ENCODE results near the gene ZNF557. TPM values are rescaled to one million over a fixed set of nuclear protein-coding genes. Genes with fewer than 3 reads are reported as not detected.
"Not testable (repeated sequence)": the region's sequence is repeated elsewhere in the genome, so short reads cannot be mapped to it uniquely, and the experiment has no call there.

ZNF557 gene
- total RNA-seq, 1 donor: 25.6 TPM

DNA sequence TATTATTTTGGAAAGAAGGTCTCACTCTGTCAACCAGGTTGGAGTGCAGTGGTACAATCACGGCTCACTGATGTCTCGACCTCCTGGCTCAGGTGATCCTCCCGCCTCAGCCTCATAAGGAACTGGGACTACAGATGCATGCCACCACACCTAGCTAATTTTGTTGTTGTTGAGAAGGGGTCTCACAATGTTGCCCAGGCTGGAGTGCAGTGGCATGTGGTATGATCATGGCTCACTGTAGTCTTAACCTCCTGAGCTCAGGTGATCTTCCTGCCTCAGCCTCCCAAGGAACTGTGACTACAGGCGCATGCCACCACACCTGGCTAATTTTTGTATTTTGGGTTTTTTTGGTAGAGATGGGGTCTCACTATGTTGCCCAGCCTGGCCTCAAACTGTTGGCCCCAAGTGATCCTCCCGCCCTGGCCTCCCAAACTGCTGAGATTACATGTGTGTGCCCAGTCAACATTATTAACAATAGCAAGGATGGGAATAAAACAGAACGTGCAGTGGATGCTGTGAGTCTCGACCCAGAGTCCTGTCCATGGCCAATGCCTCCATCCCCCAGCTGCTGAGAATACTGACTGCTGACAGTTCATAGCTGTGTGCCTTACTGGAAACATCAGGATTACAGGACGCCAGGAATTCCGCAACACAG lies 5.6 kb upstream of the ZNF557 start:
- no peaks in the 10 kb centered on the region for H3K4me1 ChIP-seq (ENCODE audit: insufficient read depth, low read length)
- no peaks in the 10 kb centered on the region for H3K9me3 ChIP-seq (ENCODE audit: low read depth, low read length)
- no peak overlapping the region for H3K4me3 ChIP-seq (ENCODE audit: low read length)
- no peaks in the 10 kb centered on the region for H3K27me3 ChIP-seq (ENCODE audit: insufficient read depth, low read length)

- not testable (repeated sequence) for H3K4me3 ChIP-seq (ENCODE audit: low read length); H3K9me3 ChIP-seq (ENCODE audit: low read depth, low read length); H3K27me3 ChIP-seq (ENCODE audit: insufficient read depth, low read length)
- H3K4me1 ChIP-seq (ENCODE audit: insufficient read depth, low read length): peaks cover 11% of the 10 kb centered on the region
Observed at GRCh38 chr19:7067122-7067521, 2.4 kb upstream of the ZNF557 start.

DNA sequence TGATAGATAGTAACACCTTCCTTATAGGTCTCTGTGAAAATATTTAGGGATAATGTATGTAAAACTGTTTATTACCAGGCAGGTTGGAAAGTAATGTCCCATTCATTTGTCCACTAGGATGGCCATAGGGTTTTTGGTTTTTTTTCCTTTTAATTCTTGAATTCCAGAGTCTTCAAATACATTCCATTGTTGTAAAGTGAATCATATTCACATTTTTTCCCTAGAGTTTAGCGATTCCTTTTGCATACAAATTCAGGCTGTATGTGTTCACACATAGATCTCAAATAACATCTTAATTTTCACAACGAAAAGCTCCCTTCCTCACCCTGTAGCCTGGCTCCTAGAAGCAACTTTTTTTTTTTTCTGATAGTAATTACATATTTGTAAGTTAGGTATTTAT lies 1.8 kb upstream of the ZNF557 start:
- Histone ChIP-seq H3K4me1 (ENCODE audit: insufficient read depth, low read length) (peaks cover 11% of the 10 kb centered on the region), H3K27me3 (ENCODE audit: insufficient read depth, low read length) (no peaks in the 10 kb centered on the region), H3K9me3 (ENCODE audit: low read depth, low read length) (no peaks in the 10 kb centered on the region), H3K4me3 (ENCODE audit: low read length) (no peak overlapping the region)

DNA sequence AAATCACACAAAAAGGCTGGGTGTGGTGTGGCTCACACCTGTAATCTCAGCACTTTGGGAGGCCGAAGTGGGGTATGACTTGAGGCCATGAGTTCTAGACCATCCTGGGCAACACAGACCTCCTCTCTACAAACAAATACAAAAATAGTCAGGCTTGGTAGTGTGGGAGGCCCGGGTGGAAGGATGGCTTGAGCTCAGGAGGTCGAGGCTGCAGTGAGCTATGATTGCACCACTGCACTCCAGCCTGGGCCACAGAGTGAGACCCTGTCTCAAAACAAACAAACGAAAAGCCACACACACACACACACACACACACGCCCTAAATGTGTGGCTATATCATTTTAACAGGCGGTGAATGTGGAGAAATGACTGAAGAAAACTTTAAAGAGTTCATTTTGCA lies 904 bp upstream of the ZNF557 start:
- Histone ChIP-seq H3K4me3 (ENCODE audit: low read length) (no peak overlapping the region), H3K9me3 (ENCODE audit: low read depth, low read length) (no peaks in the 10 kb centered on the region), H3K4me1 (ENCODE audit: insufficient read depth, low read length) (peaks cover 11% of the 10 kb centered on the region), H3K27me3 (ENCODE audit: insufficient read depth, low read length) (no peaks in the 10 kb centered on the region)

DNA sequence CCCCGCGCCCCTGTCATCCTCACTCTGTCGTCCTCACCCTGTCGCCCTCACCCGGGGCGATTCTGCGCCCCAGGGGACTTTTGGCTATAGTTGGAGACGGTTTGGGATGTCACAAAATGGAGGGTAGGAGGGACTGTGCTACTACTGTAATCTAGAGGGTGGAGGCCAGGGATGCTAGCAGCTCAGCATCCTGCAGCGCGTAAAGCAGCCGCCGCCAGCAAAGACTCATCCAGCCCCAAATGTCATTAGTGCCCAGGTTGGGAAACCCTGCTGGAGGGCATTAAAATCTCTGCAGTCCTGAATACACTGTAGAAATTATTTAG lies 362 bp downstream of the ZNF557 start:
- Histone ChIP-seq H3K27me3 (ENCODE audit: insufficient read depth, low read length) (no peaks in the 10 kb centered on the region), H3K4me1 (ENCODE audit: insufficient read depth, low read length) (peaks cover 11% of the 10 kb centered on the region), H3K9me3 (ENCODE audit: low read depth, low read length) (no peaks in the 10 kb centered on the region), H3K4me3 (ENCODE audit: low read length) (peak overlapping the region; percentile 94)

GRCh38 chr19:7072541-7072940 lies 3.0 kb downstream of the ZNF557 start:
- H3K27me3 ChIP-seq (ENCODE audit: insufficient read depth, low read length): no peaks in the 10 kb centered on the region
- H3K4me3 ChIP-seq (ENCODE audit: low read length): no peak overlapping the region

DNA sequence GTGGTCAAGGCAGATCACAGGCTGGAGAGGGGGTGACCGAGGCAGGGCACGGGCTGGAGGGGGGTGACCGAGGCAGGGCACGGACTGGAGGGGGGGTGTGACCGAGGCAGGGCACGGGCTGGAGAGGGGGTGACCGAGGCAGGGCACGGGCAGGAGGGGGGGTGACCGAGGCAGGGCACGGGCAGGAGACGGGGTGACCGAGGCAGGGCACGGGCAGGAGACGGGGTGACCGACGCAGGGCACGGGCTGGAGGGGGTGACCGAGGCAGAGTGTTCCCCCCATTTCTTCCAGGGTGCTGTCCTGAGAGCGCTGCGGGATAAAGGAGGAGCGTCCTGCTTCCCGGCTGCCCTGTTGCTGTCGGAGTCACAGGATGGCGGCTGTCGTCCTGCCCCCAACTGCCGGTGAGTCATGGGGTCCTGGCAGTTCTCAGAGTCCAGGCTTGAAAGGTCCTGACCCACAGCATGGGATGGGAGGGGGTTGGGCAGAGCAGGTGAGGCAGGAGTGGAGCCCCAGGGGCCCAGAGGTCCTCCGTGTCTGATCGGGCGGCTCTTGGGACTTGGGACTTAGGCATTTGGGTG lies 5.3 kb downstream of the ZNF557 start:
- Histone ChIP-seq H3K4me1 (ENCODE audit: insufficient read depth, low read length) (peaks cover 11% of the 10 kb centered on the region), H3K27me3 (ENCODE audit: insufficient read depth, low read length) (no peaks in the 10 kb centered on the region), H3K4me3 (ENCODE audit: low read length) (no peak overlapping the region), H3K9me3 (ENCODE audit: low read depth, low read length) (peaks cover 26% of the 10 kb centered on the region)

More at GRCh38 chr19:7072541-7072940, 3.0 kb downstream of the ZNF557 start:
- H3K4me1 ChIP-seq (ENCODE audit: insufficient read depth, low read length): peaks cover 11% of the 10 kb centered on the region
- peaks cover 5% of the 10 kb centered on the region for H3K9me3 ChIP-seq (ENCODE audit: low read depth, low read length)

DNA sequence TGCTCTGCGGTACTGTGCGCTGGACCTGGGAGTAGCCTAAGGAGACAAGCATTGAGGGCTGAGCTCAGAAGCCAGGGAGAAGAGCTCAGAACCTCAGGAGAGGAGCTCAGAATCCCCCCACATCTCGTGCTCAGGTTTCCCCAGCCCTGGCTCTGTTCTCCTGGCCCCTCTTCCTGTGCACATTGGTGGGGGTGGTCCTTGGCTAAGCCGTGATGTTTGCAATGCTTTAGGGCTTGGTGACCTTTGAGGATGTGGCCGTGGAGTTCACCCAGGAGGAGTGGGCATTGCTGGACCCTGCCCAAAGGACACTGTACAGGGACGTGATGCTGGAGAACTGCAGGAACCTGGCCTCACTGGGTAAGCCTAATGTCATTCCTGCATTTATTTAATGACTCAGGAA lies 6.6 kb downstream of the ZNF557 start:
- H3K4me1 ChIP-seq (ENCODE audit: insufficient read depth, low read length): no peaks in the 10 kb centered on the region
- no peaks in the 10 kb centered on the region for H3K27me3 ChIP-seq (ENCODE audit: insufficient read depth, low read length)
- peaks cover 39% of the 10 kb centered on the region for H3K9me3 ChIP-seq (ENCODE audit: low read depth, low read length)
- no peak overlapping the region for H3K4me3 ChIP-seq (ENCODE audit: low read length)

GRCh38 chr19:7078008-7078407 lies 8.5 kb downstream of the ZNF557 start:
- Histone ChIP-seq H3K9me3 (ENCODE audit: low read depth, low read length) (peaks cover 58% of the 10 kb centered on the region), H3K4me3 (ENCODE audit: low read length) (no peak overlapping the region), H3K4me1 (ENCODE audit: insufficient read depth, low read length) (no peaks in the 10 kb centered on the region), H3K27me3 (ENCODE audit: insufficient read depth, low read length) (no peaks in the 10 kb centered on the region)

GRCh38 chr19:7083076-7083956 lies 13.8 kb downstream of the ZNF557 start:
- no peak overlapping the region for H3K4me3 ChIP-seq (ENCODE audit: low read length)
- peaks cover 90% of the 10 kb centered on the region for H3K9me3 ChIP-seq (ENCODE audit: low read depth, low read length)
- H3K4me1 ChIP-seq (ENCODE audit: insufficient read depth, low read length): no peaks in the 10 kb centered on the region
- H3K27me3 ChIP-seq (ENCODE audit: insufficient read depth, low read length): no peaks in the 10 kb centered on the region

GRCh38 chr19:7088999-7089398 lies 19.5 kb downstream of the ZNF557 start:
- Histone ChIP-seq H3K4me1 (ENCODE audit: insufficient read depth, low read length) (no peaks in the 10 kb centered on the region), H3K4me3 (ENCODE audit: low read length) (no peak overlapping the region), H3K9me3 (ENCODE audit: low read depth, low read length) (peaks cover 42% of the 10 kb centered on the region), H3K27me3 (ENCODE audit: insufficient read depth, low read length) (no peaks in the 10 kb centered on the region)

DNA sequence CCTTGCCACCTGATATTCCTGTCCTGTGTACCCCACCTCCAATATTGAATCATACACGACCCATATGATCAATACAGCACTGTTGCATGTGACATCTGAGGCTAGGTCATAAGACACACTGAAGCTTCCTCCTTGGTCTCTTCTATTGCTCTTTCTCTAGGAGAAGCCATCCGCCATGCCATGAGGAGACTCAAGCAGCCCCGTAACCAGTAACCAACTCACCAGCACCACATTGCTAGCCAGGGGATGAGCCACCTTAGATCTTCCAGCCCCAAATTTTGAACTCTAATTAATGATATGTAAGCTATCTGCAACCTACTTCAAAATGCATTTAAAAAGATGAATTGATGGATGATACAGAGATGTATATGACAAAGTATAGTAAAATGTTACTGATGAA lies 28.6 kb downstream of the ZNF557 start:
- Histone ChIP-seq H3K27me3 (ENCODE audit: insufficient read depth, low read length) (no peaks in the 10 kb centered on the region), H3K4me1 (ENCODE audit: insufficient read depth, low read length) (peaks cover 13% of the 10 kb centered on the region), H3K4me3 (ENCODE audit: low read length) (no peak overlapping the region), H3K9me3 (ENCODE audit: low read depth, low read length) (peaks cover 6% of the 10 kb centered on the region)

DNA sequence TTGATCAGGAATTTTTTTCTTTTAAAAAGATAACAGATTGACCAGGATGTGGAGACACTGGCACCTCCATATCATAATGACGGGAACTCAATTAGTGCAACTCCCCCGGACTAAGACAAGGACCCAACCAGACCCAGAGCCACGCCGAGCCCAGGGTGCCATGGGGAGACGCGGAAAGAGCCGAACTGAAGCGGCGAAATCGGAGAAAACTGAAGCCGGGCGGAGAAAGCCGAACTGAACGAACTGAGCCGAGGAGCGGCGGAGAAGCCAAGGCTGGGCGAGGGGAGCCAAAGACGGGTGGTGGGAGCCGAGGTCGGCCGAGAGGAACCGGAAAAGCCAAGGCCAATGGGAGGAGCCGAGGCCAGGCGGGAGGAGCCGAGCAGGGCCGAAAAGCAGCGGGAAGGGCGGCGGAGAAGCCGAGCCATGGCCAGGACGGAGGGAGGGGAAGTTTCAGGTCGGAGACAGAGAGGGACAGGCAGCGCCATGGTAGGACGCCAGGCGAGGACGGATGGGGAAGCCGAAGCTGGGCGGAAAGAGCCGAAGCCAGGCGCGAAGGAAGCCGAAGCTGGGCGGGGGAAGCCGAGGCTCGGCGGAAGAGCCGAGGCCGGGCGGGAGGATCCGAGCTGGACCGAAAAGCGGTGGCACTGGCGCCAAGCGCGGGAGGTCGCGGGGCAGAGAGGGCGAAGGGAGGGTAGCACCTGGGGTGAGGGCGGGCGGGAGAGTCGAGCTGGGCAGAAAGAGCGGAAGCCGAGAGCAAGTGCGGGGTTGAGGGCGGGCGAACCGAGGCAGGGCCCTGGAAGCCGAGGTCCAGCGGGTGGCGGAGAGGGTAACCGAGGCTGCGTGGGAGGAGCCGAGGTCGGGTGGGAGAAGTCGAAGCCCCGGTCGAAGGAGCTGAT lies 29.4 kb downstream of the ZNF557 start:
- H3K4me3 ChIP-seq (ENCODE audit: low read length): peak overlapping the region; percentile 59
- H3K27me3 ChIP-seq (ENCODE audit: insufficient read depth, low read length): no peaks in the 10 kb centered on the region
- peaks cover 13% of the 10 kb centered on the region for H3K4me1 ChIP-seq (ENCODE audit: insufficient read depth, low read length)
- H3K9me3 ChIP-seq (ENCODE audit: low read depth, low read length): peaks cover 6% of the 10 kb centered on the region

- Histone ChIP-seq H3K9me3 (ENCODE audit: low read depth, low read length) (peaks cover 6% of the 10 kb centered on the region), H3K4me3 (ENCODE audit: low read length) (peak overlapping the region; percentile 59), H3K4me1 (ENCODE audit: insufficient read depth, low read length) (peaks cover 19% of the 10 kb centered on the region), H3K27me3 (ENCODE audit: insufficient read depth, low read length) (no peaks in the 10 kb centered on the region)
Observed at GRCh38 chr19:7099597-7099921, 30.1 kb downstream of the ZNF557 start.
